GM21576 (cell line): ENCODE results near the gene MCTP1.
"Not testable (repeated sequence)": the region's sequence is repeated elsewhere in the genome, so short reads cannot be mapped to it uniquely, and the experiment has no call there.

Experiments
- ATAC-seq: cut with Tn5 transposase; IDR thresholded peaks from one replicate; pipeline ENCODE4 v1.9.1; 2021; ENCODE audit warnings: mild to moderate bottlenecking, moderate library complexity; ENCODE audit not compliant: unreplicated experiment

The MCTP1 gene

DNA sequence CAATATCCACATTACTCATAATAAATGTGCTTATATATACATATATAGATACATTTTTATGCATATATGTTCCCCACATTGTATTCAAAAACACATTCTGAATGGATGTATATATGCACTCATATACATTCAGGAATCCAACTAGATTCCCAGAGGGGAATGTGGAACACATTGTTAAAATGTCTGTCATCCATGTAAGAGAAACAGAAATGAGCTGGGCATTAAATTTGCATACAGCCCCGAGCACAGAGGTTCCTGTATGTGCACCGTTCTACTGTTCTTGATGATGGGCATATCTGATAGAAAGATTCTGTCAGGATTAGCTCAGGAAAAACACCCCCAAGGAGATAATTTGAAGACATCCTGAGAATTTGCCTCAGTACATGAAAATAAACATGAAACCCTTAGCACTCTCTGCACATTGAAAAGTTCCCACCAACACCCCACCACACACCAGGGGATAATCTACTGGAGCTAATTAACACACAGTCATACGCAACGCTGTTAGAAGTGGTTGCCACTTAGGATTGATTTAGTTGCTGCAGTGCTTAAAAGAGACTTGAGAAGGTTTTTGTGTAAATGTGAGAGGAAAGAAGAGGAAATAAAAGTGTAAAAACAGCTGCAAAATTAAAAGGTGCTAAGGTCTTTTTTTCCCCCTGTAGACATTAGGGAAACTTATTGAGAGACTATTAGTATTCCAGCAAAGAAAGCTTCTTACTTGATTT, 443.1 kb downstream of the MCTP1 start:
- ATAC-seq, result no peak

DNA sequence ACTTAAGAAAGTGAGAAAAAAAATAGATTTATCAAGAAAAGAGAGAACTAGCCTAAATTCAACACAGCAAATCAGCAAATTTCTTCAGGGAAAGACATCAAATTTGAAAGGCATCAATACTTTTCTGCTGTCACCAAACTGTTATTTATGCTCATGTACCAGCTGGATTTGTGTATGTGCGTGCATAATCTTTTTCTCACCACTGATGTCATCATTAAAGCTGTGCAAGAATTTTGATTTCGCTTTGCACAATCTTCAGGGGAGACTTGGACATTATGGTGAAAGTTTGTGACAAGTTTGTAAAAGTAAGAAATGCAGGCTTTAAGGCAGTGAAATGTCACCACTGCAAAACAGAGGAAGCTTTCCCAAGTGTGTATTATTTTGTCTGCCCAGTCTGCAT, 451.0 kb downstream of the MCTP1 start:
- no peak for ATAC-seq

DNA sequence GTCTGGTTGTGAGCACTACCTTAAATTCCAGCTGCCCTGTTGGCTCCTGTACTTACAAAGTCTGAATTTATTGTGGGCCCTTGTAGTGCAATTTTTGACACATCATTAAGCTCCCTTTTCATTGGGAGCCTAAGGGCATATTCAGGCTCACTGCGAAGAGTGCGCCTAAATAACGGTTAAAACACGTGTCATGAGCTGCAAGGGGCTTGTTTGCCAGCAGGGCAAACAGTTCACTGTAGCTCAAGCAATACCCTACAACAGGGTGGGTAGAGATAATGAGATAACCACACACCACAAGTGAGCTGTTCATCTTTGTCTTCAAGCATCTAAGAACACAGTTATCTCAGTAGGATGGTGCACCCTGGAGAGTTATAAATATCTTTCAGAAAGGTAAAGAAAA, 452.2 kb downstream of the MCTP1 start:
- ATAC-seq, result no peak

DNA sequence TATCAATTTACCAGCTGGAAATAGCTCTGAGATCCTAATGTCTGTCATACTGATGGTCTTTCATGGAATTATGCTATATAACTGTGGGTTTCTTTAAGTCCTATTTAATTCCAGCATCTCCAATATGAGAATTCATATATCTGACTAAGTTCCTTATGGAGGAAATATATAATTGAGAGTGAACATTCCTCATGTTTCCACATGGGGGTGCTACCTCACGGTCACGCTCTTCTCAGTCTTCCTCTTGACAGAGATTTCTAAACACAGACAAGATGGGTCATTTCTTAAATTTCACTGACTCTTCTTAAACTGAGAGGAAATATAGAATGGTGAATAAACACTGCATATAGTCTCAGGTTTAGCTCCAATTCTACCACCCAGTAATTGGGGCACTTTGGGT, 454.4 kb downstream of the MCTP1 start:
- ATAC-seq, result no peak

DNA sequence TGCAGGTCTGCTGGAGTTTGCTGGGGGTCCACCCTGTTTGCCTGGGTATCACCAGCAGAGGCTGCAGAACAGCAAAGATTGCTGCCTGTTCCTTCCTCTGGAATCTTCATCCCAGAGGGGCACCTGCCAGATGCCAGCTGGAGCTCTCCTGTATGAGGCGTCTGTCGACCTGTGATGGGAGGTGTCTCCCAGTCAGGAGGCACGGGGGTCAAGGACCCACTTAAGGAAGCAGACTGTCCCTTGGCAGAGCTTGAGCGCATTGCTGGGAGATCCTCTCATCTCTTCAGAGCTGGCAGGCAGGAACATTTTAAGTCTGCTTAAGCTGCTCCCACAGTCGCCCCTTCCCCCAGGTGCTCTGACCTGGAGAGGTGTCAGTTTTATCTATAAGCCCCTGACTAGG, 456.7 kb downstream of the MCTP1 start:
- not testable (repeated sequence) for ATAC-seq

DNA sequence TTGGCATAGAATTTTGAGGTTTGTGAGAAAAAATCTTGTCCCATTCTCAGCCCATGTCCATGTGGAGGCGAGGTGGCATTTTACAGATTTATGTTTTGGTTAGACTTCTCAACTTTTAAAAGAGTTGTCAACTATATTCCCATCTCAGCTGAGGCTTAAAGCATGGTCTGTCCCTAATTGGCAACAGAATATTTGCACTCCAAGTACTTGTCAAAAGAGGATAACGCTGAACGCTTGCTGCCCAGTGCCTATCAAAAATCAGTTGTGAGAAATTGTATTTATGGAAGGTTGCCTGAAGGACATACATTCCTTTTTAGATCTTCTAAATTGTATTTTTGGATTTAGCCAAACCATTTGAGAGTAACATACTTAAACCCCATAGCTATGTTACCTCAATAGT, 464.4 kb downstream of the MCTP1 start:
- no peak for ATAC-seq

DNA sequence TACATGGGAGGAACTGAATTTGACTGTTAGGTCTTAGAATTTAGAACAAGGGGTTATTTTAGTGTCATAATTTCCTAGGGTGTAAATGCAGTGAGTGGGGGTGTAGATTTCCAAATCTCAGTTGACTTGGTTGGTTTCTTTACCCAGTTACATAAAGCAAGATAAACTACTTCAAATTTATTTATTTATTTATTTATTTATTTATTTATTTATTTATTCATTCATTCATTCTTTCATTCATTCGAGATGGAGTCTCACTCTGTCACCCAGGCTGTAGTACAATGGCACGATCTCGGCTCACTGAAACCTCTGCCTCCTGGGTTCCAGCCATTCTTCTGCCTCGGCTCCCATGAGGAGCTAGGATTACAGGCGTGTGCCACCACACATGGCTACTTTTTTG, 466.0 kb downstream of the MCTP1 start:
- no peak for ATAC-seq

DNA sequence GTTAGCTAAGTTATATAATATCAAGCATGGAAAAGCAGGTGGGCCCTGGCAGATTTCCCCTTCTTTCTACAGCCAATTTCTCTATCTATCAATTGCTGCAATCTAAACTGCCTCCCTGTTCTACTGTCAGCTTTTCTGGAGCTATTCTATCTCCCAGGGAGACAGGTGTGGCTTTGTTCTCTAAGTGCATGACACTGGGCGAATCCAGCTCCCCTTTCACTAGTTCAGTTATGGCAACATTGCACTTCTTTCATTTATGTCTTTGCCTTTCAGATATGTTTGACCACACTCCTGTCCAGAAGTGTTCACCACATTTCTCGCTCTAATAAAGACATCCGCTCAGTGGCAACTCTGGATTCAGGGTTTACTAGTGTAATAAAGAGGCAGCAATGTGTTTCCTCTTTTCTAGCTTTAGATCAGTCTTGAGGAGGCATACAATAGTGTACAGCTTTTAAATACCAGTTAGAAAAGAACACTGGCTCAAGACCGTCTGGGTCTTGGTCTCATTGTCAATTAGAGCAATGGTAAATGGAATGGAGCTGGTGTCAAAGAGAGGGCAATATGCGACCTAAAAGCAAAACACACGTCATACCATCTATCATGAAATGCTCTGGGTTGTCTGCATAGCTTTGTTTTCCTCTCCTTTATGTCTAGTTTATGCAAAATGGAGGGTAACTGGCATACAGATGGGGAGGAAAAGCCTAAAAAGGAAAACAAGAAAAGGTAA, 469.4 kb downstream of the MCTP1 start:
- ATAC-seq, result no peak

DNA sequence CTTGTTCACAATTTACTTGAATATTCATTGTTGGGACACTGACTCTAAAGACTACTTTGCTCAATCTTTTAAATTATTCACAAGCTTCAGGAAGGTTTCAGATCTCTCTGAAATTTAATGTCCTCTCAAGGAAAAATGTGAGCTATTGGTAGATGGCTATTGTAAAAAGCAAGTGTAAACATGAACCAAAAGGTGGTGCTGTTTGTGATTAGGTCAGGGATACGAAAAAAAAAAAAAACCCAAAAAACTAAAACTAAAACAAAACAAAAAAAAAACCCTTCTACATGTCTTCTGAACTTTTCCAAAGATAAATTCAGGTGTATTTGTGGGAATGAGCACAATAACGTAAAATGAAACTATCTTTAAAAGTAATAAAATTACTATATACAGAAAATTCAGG, 472.7 kb downstream of the MCTP1 start:
- no peak for ATAC-seq

DNA sequence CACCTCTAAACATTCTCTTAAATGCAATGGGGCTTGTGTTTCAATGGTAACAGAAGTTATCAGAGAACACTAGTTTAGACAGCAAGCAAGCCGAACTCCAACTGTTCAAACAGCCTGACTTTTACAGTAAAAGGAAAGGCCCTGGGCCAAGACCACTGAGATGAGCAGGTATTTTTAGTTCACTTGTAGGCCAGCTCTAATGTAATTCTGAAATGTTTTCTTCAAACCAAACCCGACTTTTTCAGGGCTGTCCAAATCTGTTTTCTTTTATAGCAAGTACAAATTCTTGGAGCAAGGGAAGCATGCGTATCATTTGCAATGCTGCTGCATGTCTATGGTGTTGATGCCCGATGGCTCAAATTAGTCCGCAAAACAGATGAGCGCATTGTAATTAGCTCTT, 473.6 kb downstream of the MCTP1 start:
- ATAC-seq, result no peak

DNA sequence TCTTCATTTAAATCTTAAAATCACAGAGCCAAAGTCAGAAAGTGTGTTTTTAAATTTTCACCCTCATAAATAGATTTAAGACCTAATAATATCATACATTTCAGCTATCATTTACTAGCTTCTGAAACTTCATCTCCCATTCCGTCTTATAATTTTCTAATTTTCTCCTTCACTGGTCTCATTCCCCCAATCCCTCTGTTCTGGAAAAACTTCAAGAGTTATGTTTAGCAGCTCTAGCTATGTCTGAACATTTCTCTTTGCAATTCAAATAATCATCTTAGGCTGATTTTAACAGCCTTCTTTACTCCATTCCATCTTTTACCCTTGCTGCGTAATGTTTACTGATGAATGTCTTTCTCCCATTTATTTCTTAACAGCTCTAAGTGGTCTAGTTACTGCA, 474.0 kb downstream of the MCTP1 start:
- no peak for ATAC-seq

DNA sequence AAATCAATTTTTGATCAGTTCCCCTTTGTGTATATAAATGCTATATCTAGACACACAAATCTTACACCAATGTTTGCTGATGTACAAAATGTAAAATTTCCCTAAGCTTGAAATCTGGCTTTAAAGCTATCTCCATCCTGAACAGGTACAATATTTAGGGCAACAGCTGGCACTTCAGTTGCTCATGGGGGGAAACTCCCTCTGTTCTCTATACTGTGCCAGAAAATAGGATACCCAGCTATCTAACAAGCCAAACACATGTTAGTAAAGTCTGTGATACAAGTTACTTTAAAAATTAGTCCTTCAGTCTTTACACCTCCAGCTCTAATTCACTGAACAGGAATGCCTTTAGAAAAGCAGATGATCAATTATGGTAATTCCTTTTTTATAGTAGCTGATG, 474.6 kb downstream of the MCTP1 start:
- no peak for ATAC-seq

DNA sequence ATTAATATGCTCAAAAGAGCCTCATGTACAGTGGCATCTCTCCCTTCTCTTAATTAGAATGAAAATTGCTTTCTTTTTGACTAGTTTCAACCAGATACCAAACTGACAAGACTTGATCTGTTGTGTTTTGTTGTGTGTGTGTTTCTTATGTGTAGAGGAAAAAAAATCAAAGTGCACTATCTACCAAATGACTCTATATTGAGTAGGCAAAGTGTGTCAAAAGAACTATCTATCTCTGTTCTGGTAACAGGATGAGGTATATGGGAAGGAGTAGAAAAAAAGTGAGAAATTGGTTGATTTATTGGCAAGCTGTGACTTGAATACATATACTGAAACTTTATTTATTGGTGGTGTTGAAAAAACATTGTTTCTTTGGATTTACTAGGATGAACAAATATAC, 476.4 kb downstream of the MCTP1 start:
- no peak for ATAC-seq

DNA sequence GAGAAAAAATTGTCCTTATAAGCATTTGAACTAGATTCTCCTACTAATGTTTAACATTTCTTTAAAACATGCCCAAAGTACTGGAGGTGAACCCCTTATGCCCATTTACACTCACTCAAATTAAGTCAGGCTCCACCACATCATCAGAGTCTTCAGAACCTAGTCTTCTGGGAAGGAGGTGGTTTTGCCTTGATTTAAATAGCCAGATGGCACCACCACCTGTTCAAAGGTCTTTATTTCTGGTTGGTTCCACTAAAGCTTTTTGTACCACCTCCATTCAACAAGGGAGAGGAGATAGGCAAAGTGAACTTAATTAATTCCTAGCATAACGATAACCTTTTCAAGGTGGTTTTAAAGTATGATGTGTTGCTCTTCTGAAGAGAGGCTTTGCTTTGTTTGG, 476.9 kb downstream of the MCTP1 start:
- no peak for ATAC-seq

DNA sequence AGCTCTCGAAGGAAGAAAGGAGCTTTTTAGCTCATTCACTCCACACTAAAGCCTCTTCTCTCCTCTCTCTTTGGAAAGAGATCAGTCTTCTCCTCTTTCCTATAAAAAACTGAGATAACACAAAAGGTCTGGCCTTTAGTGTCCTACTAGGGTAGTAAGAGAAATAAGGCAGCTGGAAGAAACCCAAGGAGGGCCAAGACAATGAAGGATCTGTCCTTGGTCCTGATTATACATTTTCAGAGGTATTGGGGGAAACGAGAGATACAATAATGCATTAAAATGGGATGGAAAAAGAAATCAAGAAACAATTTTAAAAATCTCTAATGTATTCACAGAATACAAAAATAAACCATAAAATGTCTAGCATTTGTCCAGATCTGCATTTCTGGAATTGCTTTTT, 482.4 kb downstream of the MCTP1 start:
- ATAC-seq, result no peak

DNA sequence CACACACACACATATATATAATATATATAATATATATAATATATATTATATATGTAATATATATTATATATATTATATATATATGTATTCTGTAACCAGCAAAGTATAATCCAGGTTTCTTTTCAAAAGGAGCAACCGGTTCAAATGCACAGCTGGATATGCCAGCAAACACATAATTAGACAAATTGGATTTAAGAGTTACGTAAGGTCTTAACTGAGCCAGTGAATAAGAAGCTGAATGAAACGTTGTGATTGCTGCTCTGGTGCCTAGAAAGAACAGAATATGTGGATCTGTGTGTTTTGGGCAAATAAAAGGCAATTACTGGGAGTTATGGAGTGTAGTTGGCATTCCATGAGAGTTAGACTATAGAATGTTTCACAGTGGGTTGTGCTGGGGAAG, 488.3 kb downstream of the MCTP1 start:
- ATAC-seq, result no peak

DNA sequence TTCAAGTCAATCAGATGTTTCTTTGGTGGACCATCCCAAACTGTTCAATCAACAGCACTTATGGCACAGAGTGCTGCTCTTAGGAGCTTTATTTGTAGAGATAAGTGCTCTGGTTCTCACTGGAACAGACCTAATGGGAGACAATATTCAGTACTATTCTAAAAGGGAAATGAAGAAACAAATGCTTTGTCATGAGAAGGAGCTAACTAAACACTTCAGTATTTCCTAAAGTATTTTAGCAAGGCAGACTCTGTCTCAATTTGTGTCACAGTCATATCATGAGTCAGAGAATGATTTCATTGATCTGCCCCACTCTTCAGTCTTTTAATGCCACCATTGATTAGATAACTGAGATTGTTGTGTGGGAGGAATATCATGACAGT, 491.1 kb downstream of the MCTP1 start:
- ATAC-seq, result peak; percentile 33

DNA sequence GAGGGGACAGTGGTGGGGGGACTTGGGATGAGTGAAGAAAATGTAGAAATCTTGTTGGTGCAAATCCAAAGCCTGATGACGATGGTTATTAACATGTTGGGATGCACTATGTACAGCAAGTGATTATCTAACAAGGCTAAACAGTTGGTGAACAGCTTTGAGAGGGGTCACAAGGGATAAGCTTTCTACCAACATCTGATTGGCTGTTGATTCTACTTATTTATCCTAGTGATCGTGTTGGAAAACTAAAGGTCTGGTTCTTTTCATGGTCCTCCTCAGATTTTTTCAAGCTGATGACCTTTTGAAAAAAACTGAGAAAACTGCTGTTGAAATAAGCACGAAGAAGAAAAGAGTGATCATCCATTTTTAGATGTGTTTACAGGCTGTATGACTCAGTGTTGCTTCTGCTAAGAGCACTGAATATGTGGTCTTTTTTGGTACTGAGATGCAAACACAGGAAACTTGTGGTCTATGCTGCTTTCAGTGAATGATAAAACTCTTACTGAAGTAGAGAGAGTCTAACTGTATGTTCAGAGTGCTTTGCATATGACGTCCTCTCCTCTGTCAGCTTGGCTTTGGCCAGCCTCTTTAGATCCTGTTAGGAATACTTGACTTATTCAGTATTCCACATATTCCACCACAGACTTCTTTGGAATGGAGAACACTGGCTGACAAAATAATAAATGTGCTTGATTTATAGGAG, 491.6 kb downstream of the MCTP1 start:
- peak; percentile 99 for ATAC-seq

DNA sequence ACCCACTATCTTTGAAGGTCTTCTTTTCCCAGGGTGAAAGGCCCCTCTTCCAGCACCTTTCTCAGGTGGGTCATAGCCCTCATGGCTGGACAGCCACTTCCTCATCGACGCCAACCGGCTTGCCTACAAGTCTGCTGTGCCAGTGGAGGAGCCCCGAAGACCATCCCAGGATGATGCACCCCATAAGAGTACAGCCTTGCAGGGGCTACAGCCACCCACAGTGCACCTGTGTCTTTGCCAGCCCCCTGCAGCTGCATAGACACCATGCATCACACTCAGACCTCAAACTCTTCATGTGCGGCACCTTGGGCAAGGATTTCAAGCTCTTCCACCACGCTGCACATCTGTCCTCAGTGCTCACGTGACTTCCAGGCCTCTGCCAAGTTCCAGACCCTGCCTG, 493.1 kb downstream of the MCTP1 start:
- no peak for ATAC-seq

DNA sequence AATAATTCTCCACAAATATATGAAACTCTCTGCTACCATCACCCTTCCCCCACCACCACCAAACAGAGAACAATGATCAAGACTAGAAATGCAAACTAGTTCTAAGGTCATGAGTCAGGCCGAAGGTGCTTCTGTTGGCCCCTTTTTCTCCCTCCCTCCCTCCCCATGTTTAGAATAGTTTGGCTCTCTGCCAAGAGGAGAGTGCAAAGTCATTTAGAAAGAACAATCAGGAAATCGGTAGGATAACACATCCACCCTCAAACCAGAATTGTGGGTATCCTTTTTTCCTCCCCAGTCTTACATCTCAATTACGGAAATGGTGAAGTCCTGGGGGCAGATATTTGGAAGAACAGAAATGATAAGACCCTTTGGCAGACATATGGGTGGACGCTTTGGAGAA, 496.4 kb downstream of the MCTP1 start:
- no peak for ATAC-seq

DNA sequence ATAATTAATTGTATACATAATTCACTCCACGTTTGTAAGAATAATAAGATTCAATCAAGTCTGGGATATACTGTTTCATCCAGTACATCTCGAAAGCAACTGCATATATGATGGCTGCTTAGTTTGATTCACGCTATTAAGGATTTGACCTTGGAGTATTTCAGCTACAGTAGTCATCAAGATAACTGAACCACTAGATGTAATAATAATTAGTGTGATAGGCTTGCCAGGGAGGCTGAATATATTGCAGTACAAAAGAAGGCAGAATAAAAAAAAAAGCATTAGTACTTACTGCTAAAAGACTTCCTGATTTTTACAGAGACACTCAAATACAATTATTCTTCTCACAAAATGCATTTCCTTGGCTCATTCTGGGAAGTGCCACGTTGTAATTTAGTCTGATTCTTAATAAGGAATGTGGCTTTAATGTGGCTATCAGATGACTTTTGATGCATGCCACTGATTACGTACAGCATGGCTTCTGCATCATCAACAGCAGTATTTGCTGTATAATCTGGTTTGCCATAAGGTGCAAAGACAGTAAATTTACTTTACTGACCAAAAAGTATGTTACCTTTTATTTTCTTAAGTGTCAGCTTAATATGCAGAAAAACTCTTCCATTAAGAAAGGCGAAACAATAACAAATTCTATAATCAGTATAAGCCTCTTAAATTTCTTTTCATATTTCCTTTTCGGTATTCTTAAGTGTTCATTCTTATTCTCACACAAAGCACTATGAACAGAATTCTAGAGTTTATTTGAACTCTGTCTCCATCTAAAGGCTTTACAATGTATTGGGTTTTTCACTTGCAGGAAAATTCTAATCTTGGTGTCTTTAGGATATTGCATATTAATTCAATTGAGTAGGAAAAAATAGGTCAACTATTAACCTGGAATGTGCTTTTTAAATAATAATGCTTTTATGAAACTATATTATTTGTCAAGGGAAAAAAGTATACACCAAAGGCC, 500.1 kb downstream of the MCTP1 start:
- ATAC-seq, result no peak
